Fibroblast of skin of abdomen (primary cell): ENCODE results near the gene TET2.

Source experiments
- DNase-seq: peaks from one replicate; pipeline ENCODE4 v3.0.0-alpha.2; 2013

Gene TET2

DNA sequence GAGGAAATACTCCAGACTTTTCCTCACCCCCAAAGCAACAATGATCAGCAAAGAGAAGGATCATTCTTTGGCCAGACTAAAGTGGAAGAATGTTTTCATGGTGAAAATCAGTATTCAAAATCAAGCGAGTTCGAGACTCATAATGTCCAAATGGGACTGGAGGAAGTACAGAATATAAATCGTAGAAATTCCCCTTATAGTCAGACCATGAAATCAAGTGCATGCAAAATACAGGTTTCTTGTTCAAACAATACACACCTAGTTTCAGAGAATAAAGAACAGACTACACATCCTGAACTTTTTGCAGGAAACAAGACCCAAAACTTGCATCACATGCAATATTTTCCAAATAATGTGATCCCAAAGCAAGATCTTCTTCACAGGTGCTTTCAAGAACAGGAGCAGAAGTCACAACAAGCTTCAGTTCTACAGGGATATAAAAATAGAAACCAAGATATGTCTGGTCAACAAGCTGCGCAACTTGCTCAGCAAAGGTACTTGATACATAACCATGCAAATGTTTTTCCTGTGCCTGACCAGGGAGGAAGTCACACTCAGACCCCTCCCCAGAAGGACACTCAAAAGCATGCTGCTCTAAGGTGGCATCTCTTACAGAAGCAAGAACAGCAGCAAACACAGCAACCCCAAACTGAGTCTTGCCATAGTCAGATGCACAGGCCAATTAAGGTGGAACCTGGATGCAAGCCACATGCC lies 89.7 kb downstream of the TET2 start:
- DNase-seq: no peak

DNA sequence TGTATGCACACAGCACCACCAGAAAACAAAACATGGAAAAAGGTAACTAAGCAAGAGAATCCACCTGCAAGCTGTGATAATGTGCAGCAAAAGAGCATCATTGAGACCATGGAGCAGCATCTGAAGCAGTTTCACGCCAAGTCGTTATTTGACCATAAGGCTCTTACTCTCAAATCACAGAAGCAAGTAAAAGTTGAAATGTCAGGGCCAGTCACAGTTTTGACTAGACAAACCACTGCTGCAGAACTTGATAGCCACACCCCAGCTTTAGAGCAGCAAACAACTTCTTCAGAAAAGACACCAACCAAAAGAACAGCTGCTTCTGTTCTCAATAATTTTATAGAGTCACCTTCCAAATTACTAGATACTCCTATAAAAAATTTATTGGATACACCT lies 90.2 kb downstream of the TET2 start:
- no peak for DNase-seq

- DNase-seq: no peak
These were observed 93.4 kb downstream of the TET2 start for GRCh38 chr4:105240037-105240436.

- DNase-seq: no peak
These were observed 94.8 kb downstream of the TET2 start for GRCh38 chr4:105241451-105241850.

DNA sequence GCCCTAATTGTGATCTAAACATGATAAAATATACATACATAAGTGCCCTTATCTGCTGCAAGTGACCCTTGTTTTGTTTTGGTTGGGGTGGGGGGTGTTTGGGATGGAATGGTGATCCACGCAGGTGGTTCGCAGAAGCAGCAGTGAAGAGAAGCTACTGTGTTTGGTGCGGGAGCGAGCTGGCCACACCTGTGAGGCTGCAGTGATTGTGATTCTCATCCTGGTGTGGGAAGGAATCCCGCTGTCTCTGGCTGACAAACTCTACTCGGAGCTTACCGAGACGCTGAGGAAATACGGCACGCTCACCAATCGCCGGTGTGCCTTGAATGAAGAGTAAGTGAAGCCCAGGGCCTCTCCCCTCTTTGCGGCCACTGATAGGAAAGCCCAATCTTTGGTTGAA lies 96.8 kb downstream of the TET2 start:
- no peak for DNase-seq

DNA sequence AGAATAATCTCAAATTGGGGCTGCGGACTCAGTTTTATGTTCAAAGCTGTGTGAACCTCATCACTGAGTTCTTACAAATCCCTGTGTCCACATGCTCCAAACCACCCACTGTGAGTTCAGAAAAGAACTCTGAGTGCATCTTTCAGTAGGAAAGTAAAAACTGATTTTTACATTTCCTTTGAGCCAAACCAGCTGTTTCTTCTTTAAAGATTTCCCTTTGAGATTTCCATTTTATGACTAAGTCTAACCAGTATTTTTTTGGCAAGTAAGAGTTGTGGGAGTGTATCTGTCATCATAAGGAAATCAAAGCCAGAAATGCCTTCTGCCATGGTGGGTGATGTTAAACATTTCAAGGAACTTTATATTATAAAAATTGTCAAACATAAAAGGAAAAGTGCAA lies 100.0 kb downstream of the TET2 start:
- peak; percentile 83 for DNase-seq

GRCh38 chr4:105248613-105249012 lies 101.9 kb downstream of the TET2 start:
- no peak for DNase-seq

GRCh38 chr4:105257817-105258495 lies 111.3 kb downstream of the TET2 start:
- DNase-seq: no peak

- DNase-seq: no peak
These were observed 119.0 kb downstream of the TET2 start for GRCh38 chr4:105265689-105266088.

DNA sequence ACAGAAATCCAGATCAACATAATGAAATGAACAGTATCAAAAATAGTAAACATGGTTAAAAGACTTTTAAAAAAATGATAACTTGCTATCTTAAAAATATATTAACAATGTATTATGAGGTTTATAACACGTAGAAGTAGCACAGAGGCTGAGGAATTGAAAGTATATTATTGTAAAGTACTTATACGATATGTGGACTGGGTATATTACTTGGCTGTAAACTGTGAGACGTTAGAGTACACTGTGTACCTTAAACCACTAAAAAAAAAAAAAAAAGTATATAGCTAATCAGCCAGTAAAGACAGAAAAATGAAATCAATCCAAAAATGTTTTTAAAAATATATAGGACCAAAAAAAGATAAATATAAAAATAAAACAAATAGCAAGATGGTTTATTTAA lies 120.6 kb downstream of the TET2 start:
- DNase-seq: no peak

- DNase-seq: no peak
These were observed 125.3 kb downstream of the TET2 start for GRCh38 chr4:105272002-105272401.

DNA sequence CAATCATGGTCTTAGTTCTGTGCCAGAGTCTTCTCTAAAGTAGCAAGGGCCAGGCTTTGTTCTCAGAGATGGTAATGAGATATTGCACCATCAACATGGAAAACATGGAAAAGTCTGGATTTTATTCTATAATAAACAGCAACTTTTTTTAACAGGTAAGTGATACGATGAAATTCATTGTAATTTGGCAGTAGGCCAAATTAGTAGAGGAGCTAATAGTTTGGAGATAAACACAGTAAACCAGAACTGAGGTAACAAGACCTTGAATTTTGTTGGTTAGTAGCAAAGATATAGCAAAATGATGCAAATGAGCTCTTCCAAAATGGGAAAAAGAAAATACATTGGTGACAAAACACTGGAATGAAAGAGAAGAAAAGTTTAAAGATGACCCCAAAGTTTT lies 126.6 kb downstream of the TET2 start:
- no peak for DNase-seq

DNA sequence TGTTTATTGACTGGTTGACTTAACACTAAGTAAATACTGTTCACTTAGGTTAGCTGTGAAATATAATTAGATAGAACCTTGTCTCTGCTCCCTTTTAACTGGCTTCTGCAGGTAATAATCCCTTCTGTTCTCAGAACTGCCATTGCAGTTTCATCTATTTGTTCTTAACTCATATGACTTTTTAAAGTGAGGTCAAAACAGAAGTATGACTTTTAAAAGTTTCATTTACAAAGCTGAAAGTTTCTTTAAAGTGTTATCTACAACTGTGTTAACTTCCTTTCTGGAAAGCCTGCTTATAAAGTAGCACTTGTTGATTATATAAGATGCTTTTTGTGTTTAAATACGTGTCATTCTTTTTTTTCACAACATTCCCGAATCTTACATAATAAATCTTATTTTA lies 127.4 kb downstream of the TET2 start:
- no peak for DNase-seq

DNA sequence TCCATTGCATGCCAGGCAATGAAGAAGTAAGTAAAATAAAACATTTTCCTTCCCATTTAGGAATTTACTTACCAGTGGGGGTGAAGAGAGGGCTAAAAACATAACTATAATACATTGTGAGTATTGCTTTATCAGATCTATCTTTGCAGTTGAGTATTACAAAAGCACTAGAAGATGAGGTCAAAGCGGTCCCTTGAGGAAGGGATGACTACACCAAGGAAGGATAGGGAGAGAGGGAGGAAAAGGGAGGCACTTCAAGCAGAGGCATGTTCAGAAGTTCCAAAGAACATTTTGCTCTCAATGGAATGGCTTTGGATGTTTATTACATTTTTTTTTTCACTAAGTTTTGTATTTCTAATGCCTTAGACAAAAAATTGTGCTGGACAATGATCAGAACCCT lies 127.8 kb downstream of the TET2 start:
- no peak for DNase-seq

GRCh38 chr4:105276361-105277104 lies 129.9 kb downstream of the TET2 start:
- no peak for DNase-seq

DNA sequence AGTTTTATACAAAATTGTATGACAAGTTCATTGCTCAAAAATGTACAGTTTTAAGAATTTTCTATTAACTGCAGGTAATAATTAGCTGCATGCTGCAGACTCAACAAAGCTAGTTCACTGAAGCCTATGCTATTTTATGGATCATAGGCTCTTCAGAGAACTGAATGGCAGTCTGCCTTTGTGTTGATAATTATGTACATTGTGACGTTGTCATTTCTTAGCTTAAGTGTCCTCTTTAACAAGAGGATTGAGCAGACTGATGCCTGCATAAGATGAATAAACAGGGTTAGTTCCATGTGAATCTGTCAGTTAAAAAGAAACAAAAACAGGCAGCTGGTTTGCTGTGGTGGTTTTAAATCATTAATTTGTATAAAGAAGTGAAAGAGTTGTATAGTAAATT lies 131.0 kb downstream of the TET2 start:
- no peak for DNase-seq

DNA sequence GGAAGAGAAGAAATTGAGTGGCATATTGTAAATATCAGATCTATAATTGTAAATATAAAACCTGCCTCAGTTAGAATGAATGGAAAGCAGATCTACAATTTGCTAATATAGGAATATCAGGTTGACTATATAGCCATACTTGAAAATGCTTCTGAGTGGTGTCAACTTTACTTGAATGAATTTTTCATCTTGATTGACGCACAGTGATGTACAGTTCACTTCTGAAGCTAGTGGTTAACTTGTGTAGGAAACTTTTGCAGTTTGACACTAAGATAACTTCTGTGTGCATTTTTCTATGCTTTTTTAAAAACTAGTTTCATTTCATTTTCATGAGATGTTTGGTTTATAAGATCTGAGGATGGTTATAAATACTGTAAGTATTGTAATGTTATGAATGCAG lies 132.6 kb downstream of the TET2 start:
- DNase-seq: no peak

DNA sequence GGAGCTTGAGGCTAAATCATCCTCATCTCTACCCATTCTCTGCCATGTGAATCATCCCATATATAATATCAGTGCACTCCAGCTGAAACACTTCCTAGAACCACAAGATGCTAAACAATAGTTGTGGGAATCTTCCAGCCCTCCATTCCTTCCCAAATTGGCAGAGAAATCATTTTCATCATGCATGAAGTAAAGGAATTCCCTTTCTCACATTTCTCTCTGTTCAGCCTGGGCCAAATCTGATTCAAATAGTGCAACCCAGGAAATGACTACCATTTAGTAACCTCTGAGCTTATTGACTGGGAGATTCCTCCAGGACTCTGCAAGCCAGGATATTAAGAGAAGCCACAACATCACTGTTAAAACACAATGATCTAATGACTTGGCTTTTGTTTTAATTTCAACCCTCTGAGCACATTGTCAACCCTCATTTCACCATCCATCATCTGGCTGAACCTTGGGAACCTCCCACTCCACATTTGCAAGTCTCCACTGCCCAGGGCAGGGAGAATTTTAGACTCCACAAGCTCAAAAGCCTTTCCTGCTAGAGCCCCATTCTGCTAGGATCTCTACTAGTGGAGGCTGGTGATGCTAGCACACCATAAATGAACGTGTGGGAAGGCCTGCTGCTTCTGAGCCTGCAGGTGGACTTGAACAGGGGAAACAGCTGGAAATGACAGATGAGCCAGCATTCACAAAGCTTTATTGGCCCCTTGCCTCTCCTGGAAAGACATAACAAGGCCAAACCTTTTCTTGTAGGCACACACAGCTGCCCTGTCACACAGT lies 133.9 kb downstream of the TET2 start:
- DNase-seq: peak; percentile 97

GRCh38 chr4:105281124-105281415 lies 134.4 kb downstream of the TET2 start:
- no peak for DNase-seq

DNA sequence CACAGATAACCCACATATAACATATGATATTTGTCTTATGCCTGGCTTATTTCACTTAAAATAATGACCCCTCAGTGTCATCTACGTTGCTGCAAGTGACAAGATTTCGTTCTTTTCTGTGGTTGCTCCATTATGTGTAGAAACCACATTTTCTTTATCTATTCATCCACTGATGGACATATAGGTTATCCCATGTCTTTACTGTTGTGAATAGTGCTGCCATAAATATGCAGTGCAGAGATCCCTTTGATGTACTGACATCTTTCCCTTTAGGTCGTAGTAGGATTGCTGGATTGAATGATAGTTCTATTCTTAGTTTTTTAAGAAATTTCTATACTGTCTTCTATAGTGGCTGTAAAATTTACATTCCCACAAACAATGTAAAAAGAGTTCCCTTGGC lies 135.8 kb downstream of the TET2 start:
- DNase-seq: no peak

GRCh38 chr4:105283501-105283900 lies 136.8 kb downstream of the TET2 start:
- peak; percentile 9 for DNase-seq

- no peak for DNase-seq
These were observed 141.4 kb downstream of the TET2 start for GRCh38 chr4:105288121-105288520.

- no peak for DNase-seq
These were observed 145.2 kb downstream of the TET2 start for GRCh38 chr4:105291925-105292324.
